Activated naive CD8-positive, alpha-beta T cell treated with anti-CD3 and anti-CD28 coated beads for 36 hours (primary cell): ENCODE measurements around the gene NOL4L. TPM values are rescaled to one million over a fixed set of nuclear protein-coding genes. Genes with fewer than 3 reads are reported as not detected.

Experiments
- DNase-seq: peaks from one replicate; pipeline ENCODE4 v3.0.0; 2021
- H3K27ac Mint-ChIP-seq: one replicate; pipeline ENCODE4 v1.8.0; 2022; ENCODE audit warnings: mild to moderate bottlenecking, moderate library complexity, mixed read lengths
- H3K27me3 Mint-ChIP-seq: one replicate; pipeline ENCODE4 v1.8.0; 2022; ENCODE audit warnings: mild to moderate bottlenecking, mixed read lengths
- H3K36me3 Mint-ChIP-seq: one replicate; pipeline ENCODE4 v1.8.0; 2021; ENCODE audit warnings: mild to moderate bottlenecking, mixed read lengths
- H3K4me1 Mint-ChIP-seq: one replicate; pipeline ENCODE4 v1.8.0; 2021; ENCODE audit warnings: mixed read lengths
- H3K4me3 Mint-ChIP-seq: one replicate; pipeline ENCODE4 v1.8.0; 2022; ENCODE audit warnings: mild to moderate bottlenecking, moderate library complexity, mixed read lengths
- H3K9me3 Mint-ChIP-seq: one replicate; pipeline ENCODE4 v1.8.0; 2022; ENCODE audit warnings: mixed read lengths
- total RNA-seq, 2 experiments: library from RNA; stranded (reverse); gene quantifications; one replicate each; pipeline ENCODE4 v1.2.3, GENCODE V29; 2021

The NOL4L gene
- total RNA-seq, 2 experiments from 2014 or later, result 15.9 TPM

DNA sequence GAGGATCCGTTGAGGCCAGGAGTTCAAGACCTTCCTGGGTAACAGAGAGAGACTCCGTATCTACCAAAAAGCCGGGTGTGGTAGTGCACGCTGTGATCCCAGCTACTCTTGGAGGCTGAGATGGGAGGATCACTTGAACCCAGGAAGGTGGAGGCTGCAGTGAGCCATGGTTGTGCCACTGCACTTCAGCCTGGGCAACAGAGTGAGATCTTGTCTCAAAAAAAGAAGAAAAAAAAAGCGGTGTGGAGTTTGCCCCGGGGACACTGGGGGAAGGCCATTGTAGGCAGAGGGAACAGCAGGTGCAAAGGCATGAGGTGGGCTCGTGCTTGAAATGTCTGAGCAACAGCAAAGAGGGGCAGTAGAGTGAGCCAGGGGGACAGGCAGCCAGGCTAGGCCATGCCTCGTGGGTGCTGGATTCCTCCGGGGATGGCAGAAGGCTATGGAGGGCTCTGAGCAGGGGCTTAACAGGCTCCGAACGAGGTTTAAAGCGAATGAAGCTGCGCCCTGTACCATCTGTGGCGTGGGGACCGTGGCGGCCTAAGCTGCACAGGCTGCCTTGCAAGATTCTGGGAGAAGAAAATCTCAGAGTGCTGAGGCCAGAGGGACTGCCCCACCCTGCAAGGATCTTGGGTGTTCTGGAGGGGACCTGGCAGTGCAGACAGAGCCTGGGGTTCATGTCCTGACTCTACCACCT, 36.9 kb upstream of the NOL4L start:
- H3K27ac Mint-ChIP-seq, result no peak overlapping the region
- no peaks in the 10 kb centered on the region for H3K36me3 Mint-ChIP-seq

GRCh38 chr20:32621071-32621890, 36.1 kb upstream of the NOL4L start:
- Mint-ChIP-seq H3K9me3 (no peaks in the 10 kb centered on the region), H3K27ac (no peak overlapping the region), H3K27me3 (no peaks in the 10 kb centered on the region), H3K36me3 (no peaks in the 10 kb centered on the region), H3K4me3 (no peak overlapping the region), H3K4me1 (no peaks in the 10 kb centered on the region)
- DNase-seq, result no peak

More for the DNA sequence above, 36.9 kb upstream of the NOL4L start:
- Mint-ChIP-seq H3K9me3 (no peaks in the 10 kb centered on the region), H3K4me3 (no peak overlapping the region), H3K27me3 (no peaks in the 10 kb centered on the region), H3K4me1 (no peaks in the 10 kb centered on the region)
- DNase-seq, result no peak

GRCh38 chr20:32619586-32619985, 34.5 kb upstream of the NOL4L start:
- DNase-seq, result no peak
- Mint-ChIP-seq H3K27ac (no peak overlapping the region), H3K4me1 (no peaks in the 10 kb centered on the region), H3K36me3 (no peaks in the 10 kb centered on the region), H3K4me3 (no peak overlapping the region), H3K9me3 (no peaks in the 10 kb centered on the region), H3K27me3 (no peaks in the 10 kb centered on the region)

DNA sequence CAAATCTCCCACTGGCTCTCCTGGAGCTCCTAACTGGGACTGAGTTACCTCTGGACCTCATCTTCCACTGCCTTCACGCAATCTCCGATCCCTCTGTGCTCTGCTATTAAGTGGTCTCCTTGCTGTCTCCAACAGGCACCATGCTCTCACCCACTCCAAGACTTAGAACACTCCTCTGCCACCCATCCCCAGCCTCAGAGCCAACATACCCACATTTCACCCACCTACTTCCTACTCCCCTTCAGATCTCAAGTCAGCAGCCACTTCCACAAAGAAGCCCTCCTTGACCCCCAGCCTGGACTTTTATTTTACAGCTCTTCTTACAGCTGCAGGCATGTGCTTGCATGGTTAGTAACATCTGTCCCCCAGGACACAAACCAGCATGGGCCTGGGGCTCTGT, 29.6 kb upstream of the NOL4L start:
- DNase-seq, result no peak
- no peaks in the 10 kb centered on the region for H3K36me3 Mint-ChIP-seq
- no peaks in the 10 kb centered on the region for H3K27me3 Mint-ChIP-seq
- no peak overlapping the region for H3K4me3 Mint-ChIP-seq
- H3K27ac Mint-ChIP-seq, result no peak overlapping the region
- H3K9me3 Mint-ChIP-seq, result no peaks in the 10 kb centered on the region
- no peaks in the 10 kb centered on the region for H3K4me1 Mint-ChIP-seq

DNA sequence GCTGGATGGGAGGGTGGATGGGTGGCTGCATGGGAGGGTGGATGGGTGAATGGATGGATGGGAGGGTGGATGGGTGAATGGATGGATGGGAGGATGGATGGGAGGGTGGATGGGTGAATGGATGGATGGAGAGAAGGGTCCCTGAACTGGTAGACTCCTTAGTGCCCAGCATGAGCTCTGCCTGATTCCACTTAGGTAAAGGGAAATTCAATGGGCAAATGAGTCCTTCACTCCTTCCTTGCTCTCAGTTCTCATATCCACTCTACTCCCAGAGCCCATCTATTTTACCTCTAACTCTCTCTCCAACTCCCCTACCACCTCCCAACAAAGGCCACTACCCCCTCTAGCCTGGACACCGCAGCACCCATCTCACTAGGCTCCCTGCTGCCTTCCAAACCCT, 29.2 kb upstream of the NOL4L start:
- Mint-ChIP-seq H3K27ac (no peak overlapping the region), H3K27me3 (no peaks in the 10 kb centered on the region), H3K4me3 (no peak overlapping the region), H3K4me1 (no peaks in the 10 kb centered on the region), H3K9me3 (no peaks in the 10 kb centered on the region), H3K36me3 (no peaks in the 10 kb centered on the region)
- no peak for DNase-seq

GRCh38 chr20:32613192-32614053, 28.3 kb upstream of the NOL4L start:
- Mint-ChIP-seq H3K36me3 (no peaks in the 10 kb centered on the region), H3K27ac (no peak overlapping the region), H3K9me3 (no peaks in the 10 kb centered on the region), H3K4me1 (no peaks in the 10 kb centered on the region), H3K4me3 (no peak overlapping the region), H3K27me3 (no peaks in the 10 kb centered on the region)
- no peak for DNase-seq

GRCh38 chr20:32612351-32613191, 27.4 kb upstream of the NOL4L start:
- no peaks in the 10 kb centered on the region for H3K9me3 Mint-ChIP-seq
- no peak overlapping the region for H3K27ac Mint-ChIP-seq
- H3K27me3 Mint-ChIP-seq, result no peaks in the 10 kb centered on the region
- DNase-seq, result no peak
- no peaks in the 10 kb centered on the region for H3K36me3 Mint-ChIP-seq
- H3K4me3 Mint-ChIP-seq, result no peak overlapping the region
- H3K4me1 Mint-ChIP-seq, result no peaks in the 10 kb centered on the region

GRCh38 chr20:32611868-32612267, 26.7 kb upstream of the NOL4L start:
- Mint-ChIP-seq H3K27ac (no peak overlapping the region), H3K4me1 (no peaks in the 10 kb centered on the region), H3K9me3 (no peaks in the 10 kb centered on the region), H3K27me3 (no peaks in the 10 kb centered on the region), H3K36me3 (no peaks in the 10 kb centered on the region), H3K4me3 (no peak overlapping the region)
- no peak for DNase-seq

DNA sequence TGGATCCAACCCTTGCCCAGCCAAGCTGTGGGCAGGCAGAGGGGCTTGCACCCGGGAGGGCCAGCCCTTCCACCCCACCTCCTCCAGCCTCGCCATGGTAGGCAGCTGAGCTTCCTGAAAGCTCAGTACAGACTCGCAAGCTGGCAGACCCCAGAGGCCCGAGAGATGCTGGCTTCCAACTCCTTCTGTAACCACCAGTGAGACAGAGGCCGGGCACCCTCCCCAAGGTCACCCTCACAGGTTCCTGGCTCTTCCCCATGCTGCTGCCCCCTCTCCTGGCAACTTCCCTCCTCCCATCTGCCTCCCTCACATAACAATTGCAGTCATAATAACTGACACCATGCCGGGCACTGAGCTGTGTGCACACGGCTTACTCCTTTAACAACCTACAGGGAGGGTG, 26.2 kb upstream of the NOL4L start:
- Mint-ChIP-seq H3K4me1 (no peaks in the 10 kb centered on the region), H3K27me3 (no peaks in the 10 kb centered on the region), H3K27ac (no peak overlapping the region), H3K9me3 (no peaks in the 10 kb centered on the region), H3K4me3 (no peak overlapping the region), H3K36me3 (no peaks in the 10 kb centered on the region)
- no peak for DNase-seq

DNA sequence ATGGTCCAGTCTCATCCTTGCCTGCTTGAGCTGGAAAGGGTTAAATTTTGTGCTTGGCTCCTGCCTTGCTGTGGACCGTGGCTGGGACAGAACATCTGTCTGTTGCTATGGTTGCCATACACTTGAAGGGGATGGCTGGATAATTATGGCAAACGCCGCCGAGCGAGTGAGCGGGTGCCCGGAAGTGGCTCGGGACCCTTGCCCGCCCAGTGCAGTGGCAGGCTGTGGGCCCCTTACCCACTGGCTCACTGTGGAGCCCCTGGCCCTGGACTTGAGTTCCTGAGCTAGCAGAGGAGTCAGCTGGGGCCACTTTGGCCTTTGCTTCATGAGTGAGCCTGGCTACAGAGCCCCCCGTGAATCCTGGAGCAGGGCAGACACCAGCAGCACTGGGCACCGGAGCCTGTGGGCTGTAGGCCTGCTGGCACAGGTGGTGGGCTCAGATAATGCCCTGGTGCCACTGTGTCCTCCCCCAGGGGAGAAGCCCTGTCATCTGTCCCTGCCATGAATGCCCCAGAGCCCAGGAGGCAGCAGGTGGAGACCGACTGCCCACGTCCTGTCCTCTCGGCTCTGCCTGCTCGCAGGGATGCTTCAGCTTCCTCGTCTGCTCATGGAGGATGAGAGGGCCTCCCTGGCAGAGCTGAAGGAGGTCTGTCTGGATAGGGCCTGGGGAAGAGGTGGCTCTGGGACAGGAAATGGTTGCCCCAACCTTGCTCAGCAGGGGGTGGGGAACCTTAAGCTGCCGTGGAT, 25.5 kb upstream of the NOL4L start:
- no peaks in the 10 kb centered on the region for H3K27me3 Mint-ChIP-seq
- H3K9me3 Mint-ChIP-seq, result no peaks in the 10 kb centered on the region
- no peaks in the 10 kb centered on the region for H3K4me1 Mint-ChIP-seq
- DNase-seq, result no peak
- no peak overlapping the region for H3K27ac Mint-ChIP-seq
- no peaks in the 10 kb centered on the region for H3K36me3 Mint-ChIP-seq
- H3K4me3 Mint-ChIP-seq, result no peak overlapping the region

GRCh38 chr20:32609993-32610392, 24.9 kb upstream of the NOL4L start:
- Mint-ChIP-seq H3K27me3 (no peaks in the 10 kb centered on the region), H3K4me3 (no peak overlapping the region), H3K4me1 (no peaks in the 10 kb centered on the region), H3K9me3 (no peaks in the 10 kb centered on the region), H3K36me3 (no peaks in the 10 kb centered on the region), H3K27ac (no peak overlapping the region)
- DNase-seq, result no peak

GRCh38 chr20:32609111-32609773, 24.1 kb upstream of the NOL4L start:
- DNase-seq, result no peak

DNA sequence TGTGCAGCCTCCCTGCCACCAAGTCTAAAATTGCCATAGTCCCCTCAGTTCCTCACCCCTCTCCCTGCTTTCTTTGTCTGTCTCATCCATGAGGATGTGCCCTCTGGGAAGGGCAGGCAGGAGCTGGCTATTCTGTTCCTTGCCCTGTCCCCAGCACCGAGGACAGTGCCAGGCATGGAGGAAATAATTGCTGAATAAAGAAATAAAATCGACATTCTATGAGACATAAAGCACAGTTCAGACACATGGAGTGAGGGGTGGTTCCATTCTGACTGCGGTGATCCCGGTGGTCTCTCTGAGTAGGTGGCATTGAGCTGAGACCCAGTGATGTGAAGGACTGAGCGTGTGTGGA, 23.5 kb upstream of the NOL4L start:
- H3K4me1 Mint-ChIP-seq, result no peaks in the 10 kb centered on the region
- no peaks in the 10 kb centered on the region for H3K27me3 Mint-ChIP-seq
- no peak overlapping the region for H3K4me3 Mint-ChIP-seq
- no peaks in the 10 kb centered on the region for H3K36me3 Mint-ChIP-seq
- no peak overlapping the region for H3K27ac Mint-ChIP-seq
- H3K9me3 Mint-ChIP-seq, result no peaks in the 10 kb centered on the region
- no peak for DNase-seq

More at GRCh38 chr20:32609111-32609773, 24.1 kb upstream of the NOL4L start:
- no peaks in the 10 kb centered on the region for H3K36me3 Mint-ChIP-seq
- H3K4me1 Mint-ChIP-seq, result no peaks in the 10 kb centered on the region
- no peak overlapping the region for H3K27ac Mint-ChIP-seq
- H3K4me3 Mint-ChIP-seq, result no peak overlapping the region
- H3K27me3 Mint-ChIP-seq, result no peaks in the 10 kb centered on the region
- H3K9me3 Mint-ChIP-seq, result no peaks in the 10 kb centered on the region
